Right kidney (tissue), 1 donor: ENCODE measurements around the gene ORM1.

Experiments used
- DNase-seq: peaks from one replicate; pipeline ENCODE4 v3.0.0-alpha.2; 2016

Gene ORM1

DNA sequence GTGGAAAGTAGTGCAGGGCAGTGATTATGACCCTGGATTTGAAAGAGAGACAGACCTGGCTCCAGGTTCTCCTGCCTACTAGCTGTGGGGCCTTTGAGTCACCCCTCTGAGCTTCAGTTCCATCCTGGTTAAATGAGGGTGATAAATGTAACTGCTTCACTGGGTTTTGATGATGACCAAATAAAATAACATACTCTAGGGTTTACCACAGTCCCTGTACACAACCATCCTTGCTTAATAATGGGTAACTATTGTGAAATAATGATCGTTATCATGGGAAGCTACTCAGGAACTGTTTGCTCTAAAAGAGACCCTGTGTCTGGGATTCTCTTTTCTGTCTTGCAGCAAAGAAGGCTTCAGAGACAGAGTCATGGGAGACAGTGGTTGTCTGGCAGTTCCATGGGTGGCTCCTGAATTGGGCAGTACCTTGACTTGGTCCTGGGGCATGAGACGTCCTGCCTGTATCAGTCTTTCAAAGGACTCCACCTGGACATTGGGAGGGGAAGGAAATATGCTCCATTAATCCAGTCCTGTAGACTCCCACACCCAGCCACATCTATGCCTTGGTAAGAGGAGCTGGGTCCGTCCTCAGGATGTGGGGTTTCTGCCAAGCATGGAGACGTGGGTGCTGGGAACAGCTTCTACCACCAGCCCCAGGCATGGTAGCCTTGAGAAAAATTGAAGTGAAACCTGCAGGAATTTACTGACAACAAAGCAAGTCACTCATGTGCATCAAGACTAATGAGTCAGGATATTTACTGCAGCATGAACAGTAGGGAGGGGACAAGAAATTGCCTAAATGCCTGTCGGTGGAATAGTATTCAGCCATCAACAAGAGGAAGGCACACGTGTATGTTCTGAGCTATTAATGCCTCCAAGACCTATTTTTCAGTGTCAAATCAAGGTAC is 41.5 kb downstream of the ORM1 start:
- DNase-seq: no peak

DNA sequence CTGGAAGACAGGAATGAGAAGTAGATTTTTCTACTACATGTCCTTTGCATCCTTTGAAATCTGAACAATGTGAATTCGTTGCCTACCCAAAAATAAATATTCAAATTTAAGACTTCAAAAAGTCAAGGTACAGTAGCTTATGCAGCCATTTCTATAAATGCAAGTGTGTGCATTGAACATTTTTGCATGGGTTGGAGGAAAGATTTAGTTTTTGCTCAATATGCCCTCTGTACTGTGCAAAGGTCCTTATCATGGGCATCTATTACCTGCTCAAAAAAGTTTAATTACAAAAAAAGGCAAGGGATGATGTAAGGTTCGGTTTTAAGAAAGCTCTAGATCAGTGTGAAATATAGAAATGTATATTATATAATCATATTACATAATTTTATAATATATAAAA is 42.3 kb downstream of the ORM1 start:
- DNase-seq: no peak

DNA sequence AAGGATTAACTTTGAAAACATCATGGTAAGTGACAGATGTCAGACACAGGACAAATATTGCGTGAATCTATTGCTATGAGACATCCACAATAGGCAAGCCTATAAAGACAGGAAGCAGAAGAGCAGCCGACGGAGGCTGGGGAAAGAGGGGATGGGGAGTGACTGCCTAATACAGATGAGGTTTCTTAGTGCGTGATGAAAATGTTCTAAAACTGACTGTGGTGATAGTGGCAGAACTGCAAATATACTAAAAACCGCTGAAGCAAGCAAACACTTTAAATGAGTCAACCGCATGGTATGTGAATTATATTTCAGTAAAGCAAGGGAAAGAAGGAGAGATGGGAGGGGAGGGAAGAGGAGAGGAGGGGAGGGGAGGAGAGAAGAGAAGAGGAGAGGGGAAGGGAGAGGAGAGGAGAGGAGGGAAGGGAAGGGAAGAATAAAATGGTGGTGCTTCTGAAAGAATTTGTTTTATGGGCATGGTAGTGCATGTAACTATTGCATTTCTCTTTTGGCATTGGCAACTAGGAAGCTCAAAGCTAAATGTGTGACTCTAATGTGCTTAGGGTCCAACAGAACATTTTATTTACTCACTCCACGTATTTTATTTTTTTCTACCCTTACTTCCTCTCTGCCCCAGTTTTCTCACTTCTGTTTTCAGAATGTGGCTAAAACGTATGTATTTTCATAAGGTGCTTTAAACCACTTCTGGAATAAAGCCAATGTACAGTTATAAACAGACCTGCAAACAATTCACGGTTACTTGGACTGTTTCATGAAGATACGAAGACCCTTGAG is 43.6 kb downstream of the ORM1 start:
- no peak for DNase-seq

DNA sequence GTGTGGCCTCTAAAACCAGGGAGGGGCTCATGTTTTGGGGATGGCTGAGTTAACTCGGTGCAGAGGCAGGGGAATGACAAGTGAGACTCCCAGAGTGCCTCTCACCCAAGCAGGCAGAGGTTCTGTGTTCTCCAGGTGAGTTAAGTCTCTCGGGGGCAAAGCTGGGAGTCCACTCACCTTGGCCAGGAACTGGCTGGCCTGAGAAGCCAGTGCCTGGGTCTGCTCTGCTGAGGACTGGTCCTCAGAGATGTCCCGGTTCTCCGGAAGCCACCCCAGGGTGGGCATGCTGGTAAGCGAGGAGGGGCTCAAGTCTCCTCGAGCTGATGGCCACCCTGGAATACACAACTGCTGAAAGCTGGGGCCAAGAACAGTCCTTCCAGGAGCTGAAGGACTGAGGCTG is 44.5 kb downstream of the ORM1 start:
- no peak for DNase-seq

DNA sequence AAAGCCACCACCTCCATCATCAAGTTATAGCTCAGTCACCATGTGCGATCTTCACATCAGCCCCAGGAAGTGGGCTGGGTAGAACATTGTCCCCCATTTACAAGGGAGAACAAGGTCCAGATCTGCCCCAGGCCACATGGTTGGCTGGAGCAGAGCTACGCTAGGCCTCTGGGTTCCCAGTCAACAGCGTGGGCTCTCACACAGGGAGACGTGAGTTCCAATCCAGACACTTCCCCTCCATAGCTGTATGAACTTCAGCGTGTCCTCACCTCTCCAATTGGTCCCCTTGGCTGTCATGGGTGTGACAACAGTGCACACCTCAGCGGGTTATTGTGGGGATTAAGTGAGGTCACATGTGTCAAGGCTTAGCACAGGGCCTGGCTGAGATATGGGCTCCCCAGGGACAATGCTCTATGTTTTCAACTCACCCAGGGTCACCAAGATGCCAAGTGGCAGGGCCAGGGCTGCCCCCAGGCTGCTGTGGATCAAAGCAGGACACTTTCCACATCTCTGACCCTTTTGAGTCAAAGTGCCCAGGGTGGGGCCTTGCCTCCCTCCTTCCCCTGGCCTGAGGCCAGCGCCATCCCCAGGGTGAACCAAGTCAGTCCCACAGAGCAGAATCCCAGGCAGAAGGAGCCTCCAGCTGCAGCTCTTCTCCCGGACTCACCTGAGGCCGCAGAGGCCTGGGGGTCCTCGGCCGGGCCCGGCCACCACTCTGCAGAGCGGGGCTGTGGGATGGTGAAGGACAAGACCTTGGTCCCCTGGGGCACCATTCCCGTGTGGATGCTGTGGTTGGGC is 45.1 kb downstream of the ORM1 start:
- no peak for DNase-seq

DNA sequence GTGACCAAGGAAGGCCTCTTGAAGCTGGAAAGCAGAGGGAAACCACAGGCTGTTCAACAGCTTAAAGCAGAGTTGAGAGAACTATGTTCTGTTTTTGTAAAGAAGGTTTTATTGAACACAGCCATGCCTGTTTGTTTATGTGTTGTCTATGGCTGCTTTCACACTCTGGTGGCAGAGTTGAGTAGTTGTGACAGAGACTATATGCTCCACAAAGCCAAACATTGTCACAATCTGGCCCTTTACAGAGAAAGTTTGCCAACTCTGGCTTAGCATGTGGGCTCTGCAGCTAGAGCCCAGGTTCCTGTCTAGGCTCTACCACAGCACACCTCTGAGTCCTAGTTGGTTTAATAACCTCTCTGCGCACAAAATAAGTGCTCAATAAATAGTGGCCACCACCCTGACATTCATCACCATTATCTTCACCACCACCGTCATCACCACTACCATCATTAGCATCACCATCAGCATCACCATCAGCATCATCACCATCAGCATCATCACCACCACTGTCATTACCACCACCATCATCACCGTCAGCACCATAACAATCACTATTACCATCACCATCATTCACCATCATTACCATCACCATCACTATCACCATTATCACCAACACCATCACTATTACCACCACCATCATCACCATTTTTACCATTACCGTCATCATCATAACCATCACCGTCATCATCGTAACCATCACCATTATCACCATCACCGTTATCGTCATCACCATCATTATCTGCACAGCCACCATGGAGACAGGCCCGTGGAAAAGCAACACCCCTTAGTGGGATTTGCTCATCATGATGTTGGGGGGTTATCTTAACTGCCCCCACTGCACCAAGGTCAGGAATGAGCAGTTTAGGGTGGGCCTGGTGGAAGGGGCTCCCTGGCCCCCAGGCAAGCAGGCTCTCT is 46.6 kb downstream of the ORM1 start:
- DNase-seq: no peak

DNA sequence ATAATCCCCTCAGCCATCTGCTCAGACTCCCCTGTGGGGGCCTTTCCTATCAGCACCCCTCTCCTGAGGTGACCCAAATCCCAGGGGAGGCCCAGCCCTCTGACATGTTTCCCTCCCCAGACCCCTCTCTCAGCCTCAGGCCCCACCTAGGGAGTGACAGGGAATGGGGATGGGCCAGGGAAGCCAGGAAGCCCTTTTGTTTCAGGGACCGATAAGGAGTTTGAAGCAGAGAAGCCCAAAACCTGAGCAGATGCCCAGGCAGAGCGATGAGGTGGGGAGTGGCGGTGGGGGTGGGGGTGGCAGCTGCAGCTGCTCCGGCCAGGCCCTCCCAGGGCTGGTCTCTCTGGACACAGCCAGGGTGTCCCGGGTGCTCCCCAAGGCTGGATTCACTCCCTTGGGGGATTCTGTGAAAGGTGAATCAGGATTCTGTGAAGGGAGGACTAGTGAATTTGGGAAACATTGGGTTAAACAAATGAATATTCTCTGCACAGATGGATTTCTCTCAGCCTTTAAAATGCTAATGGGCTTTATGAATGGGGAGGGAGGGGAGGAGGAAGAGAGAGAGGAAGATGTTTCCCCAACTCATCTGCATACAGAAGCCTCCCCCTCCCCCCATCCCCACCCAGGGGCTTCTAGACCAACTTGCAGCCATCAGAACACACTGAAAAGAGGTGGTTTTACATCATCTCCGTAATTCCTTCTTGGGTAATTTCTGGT is 47.5 kb downstream of the ORM1 start:
- no peak for DNase-seq

DNA sequence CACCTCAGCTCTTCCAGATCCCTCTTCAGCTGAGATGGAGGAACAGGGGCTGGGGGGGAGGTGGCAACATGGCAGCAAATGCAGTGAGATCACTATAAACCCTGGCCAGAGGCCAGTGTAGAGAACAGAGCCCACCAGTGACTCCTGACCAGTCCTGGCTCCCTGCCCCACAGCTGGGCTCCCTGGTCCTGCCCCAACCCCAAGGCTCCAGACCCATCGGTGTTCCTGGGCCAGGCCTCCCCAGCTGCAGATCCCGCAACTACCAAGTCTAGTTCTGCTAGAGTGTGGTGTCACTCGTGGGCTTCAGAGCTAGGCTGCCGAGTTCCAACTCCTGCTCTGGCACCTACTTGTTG is 48.0 kb downstream of the ORM1 start:
- DNase-seq: no peak

DNA sequence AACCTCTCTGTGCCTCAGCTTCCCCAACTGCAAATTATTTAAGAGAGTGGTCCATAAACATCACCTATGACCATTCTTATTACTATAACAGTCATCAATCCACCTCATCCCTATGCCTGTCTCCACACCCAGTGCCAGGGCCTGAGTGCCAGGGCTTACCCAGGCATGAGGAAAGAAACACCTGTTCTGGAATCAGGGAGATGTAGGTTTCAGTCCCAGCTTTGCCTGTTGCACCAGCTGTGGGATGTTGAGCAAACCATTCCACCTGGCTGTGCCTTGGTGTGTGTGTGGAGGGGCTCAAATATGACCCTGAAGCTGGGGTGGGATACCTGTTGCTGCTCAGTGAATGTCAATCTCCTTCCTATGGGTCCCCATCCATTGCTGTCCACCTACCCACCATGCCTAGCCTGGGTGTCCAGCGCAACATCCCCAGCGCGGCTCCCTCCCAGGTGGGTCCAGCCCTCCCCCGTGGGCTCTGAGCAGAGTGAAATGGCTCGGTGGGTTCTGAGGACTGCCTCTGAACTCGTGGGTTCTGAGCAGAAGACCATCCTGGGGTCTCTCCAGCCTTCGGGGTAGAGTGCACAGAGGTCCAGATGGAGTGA is 48.5 kb downstream of the ORM1 start:
- DNase-seq: no peak

DNA sequence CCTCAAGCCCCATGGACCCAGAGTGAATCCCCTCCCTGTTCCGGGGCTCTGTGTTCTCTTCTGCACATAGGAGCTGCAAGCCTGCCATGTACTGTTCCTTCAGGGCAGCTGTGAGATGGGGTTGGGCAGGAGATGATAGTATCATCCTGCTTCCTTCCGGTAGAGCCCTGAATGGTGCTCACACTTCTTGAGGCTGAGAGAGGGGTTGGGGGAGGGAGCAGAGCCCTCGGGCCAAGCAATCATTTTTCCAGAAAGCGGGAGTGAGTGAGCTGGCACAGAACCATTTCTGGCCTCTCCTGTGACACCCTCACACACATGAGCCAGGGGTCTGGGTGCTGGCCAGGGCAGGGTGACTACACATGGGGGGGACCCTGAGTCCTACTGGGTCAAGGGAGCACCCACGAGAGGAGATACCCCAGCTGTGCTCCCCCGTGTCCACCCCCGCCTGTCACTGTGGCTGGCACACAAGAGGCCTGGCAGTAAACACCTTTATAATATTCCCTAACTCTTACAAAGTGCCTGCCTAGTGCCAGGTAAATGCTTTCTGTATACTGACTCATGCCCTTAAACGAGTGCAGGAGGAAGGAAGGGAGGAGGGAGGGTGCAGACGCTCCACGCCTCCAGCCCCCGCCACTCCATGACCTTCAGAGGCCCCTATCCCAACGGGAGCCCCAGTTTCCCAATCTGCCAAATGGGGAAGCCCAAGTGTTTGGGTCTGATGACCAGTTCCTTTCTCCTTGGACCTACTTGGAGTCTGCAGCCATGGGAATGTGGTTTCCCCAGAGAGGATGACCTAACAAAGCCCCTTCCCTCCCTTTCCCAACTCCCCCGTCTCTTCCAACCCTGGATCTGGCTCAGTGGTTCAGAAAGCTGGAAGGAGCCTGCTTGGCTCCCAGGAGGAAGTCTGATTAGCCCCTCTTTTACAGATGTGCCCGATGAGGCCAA is 49.3 kb downstream of the ORM1 start:
- peak; percentile 61 for DNase-seq

DNA sequence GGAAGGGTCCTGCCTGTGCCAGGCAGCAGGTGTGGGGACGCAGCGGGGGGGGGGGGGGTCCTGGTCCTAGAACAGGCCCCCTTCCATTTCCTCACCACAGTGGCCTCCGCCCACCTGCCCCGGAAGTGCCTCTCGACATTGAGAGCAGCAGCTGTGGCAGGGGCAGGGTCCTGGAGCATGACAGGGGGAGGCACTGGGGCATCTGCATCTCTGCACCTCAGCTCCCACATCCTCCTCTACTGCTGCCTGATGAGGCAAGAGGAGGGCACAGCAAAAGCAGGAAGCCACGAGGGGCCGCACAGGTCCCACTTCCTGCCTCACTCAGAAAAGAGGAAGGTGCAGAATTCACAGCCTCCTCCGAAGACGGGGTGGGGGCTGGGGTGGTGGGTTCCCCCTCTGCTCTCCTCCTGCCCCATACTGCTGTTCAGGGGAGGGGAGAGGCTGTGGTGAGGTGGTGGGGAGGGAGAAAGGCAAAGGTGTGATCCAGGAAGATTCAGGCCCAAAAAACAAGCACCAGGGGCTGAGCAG is 50.1 kb downstream of the ORM1 start:
- peak; percentile 27 for DNase-seq

DNA sequence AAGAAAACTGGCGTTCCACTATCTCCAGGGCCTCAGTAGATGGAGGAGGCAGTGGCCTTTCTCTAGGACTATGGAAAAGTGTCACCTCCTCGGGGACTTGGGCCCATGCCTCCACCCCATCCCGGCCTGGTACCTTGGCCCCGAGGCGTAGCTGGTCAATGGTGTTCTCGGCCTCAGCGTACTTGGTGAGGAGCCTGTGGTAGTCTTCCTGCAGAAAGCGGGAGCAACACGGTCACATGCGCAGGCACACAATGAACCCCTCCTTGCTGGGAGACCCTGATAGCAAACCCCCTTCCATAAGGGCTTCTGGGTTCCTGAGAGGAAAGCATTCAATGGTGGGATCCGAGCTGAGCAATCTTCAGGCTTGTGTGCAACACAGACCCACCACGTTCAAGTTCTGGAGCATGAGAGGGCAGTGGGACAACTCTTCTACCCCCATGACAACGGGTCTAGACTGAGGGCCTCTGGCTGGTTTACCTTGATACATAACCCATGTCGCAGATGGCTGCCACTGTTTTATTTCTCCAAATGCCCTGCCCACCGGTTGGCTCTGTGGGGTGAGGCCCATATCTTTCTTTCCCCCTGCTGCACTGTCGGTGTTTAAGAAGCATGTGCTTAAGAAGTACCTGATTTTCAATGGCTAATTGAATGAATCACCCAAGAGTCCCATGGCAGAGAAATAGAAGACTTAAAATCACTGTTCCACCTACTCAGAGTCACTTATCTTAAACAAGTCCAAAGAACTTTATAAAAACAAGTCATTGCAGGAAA is 51.2 kb downstream of the ORM1 start:
- DNase-seq: no peak

DNA sequence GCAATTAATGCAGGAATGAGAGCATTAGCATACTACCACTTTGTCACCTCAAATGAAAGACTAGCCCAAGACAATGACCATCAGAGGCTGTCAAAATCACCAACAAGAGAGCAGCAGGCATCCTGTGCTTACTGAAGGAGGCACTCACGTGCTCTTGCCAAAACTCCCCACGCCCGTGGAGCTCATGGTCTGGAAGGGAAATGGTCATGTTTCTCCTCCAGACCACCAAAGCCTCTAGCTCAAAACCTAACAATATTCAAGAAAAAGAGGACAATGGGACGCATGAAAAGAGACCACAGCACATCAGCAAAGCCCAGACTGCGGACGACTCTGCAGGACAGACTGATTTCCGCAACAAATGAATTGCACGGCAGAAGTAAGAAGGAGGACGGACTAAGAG is 52.0 kb downstream of the ORM1 start:
- DNase-seq: no peak

DNA sequence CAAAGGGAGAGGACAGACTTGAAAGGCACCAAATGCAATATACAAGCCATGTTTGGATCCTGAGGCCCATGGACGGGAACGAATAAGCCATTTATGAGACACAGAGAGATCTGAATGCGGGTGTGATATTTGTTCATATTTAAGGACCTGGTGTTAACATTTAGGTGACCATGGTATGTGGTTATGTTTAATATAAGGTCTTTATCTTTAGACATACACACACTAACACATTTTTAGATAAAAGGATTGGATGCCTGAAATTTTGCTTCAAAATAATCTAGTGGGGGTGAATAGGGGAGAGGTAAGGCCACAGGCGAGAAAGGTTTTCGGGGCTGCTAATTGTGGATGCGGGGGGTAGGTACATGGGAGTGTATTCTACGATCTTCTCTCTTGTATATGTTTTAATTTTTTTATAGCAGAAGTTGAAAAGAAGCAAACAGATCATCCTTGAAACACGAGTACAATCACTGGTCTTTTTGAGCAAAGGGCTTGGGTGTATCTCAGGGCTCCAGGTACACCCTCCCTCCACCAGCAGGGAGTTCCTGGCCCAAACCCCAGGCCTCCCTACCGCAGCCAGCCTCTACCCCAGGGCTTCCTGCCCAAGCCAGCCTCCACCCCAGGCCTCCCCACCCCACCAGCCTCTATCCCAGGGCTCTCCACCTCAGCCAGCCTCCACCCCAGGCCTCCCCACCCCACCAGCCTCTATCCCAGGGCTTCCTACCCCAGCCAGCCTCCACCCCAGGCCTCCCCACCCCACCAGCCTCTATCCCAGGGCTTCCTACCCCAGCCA is 52.7 kb downstream of the ORM1 start:
- no peak for DNase-seq
